OCI-LY7 (cell line): ENCODE data around the gene VN1R2. TPM values are rescaled to one million over a fixed set of nuclear protein-coding genes. Genes with fewer than 3 reads are reported as not detected.
"Not testable (repeated sequence)": the region's sequence is repeated elsewhere in the genome, so short reads cannot be mapped to it uniquely, and the experiment has no call there.

ENCODE experiments used
- BruUV-seq: library from RNA; stranded (reverse); fragments of 400-500 nt; replicated peaks from 2 replicates; lab custom pipeline; 2021; lab: Mats Ljungman, UMichigan
- CTCF ChIA-PET: fragments of 300-600 bp; sonication (Branson Sonifier 250); formaldehyde crosslinking; loops from one replicate; lab custom pipeline; 2022; ENCODE audit warnings: antibody characterized with exemption; ENCODE audit not compliant: unreplicated experiment; lab: Charles Lee
- POLR2A ChIA-PET: fragments of 300-600 bp; sonication (Branson Sonifier 250); formaldehyde crosslinking; loops from one replicate; lab custom pipeline; 2022; ENCODE audit warnings: antibody characterized with exemption; lab: Charles Lee
- DNase-seq: peaks from one replicate; pipeline ENCODE4 v3.0.0-alpha.2; 2015; ENCODE audit warnings: low spot score
- H2AFZ ChIP-seq: fragments of 200-600 bp; sonication (generic), shearing (Covaris generic); 2 replicates; pipeline ENCODE4 v1.6.1; 2014; ENCODE audit warnings: mild to moderate bottlenecking, antibody characterized with exemption, low read length, moderate library complexity
- H3K27ac ChIP-seq: fragments of 200-600 bp; sonication (generic); 2 replicates; pipeline ENCODE4 v1.5.1; 2014; ENCODE audit warnings: mixed run types, low read depth, mild to moderate bottlenecking, moderate library complexity, low read length, inconsistent platforms; ENCODE audit not compliant: poor library complexity, severe bottlenecking
- H3K36me3 ChIP-seq: fragments of 200-600 bp; sonication (generic); 2 replicates; pipeline ENCODE4 v1.6.1; 2014; ENCODE audit warnings: mild to moderate bottlenecking, antibody characterized with exemption, low read length, moderate library complexity, mixed read lengths; ENCODE audit not compliant: insufficient read depth
- H3K4me1 ChIP-seq: fragments of 200-600 bp; sonication (generic); 2 replicates; pipeline ENCODE4 v1.5.1; 2014; ENCODE audit warnings: mild to moderate bottlenecking, low read length; ENCODE audit not compliant: insufficient read depth, poor library complexity, severe bottlenecking
- H3K4me2 ChIP-seq: fragments of 200-600 bp; sonication (generic); 2 replicates; pipeline ENCODE4 v1.6.1; 2014; ENCODE audit warnings: mild to moderate bottlenecking, low read length
- H3K4me3 ChIP-seq: fragments of 200-600 bp; sonication (generic); 2 replicates; pipeline ENCODE4 v1.5.1; 2014; ENCODE audit warnings: mild to moderate bottlenecking, low read depth, low read length; ENCODE audit not compliant: poor library complexity, severe bottlenecking
- H3K79me2 ChIP-seq: fragments of 200-600 bp; sonication (generic); 2 replicates; pipeline ENCODE4 v1.6.1; 2016; ENCODE audit warnings: low read depth, mild to moderate bottlenecking, low read length, moderate library complexity, mixed read lengths; ENCODE audit not compliant: insufficient read depth
- H3K9me2 ChIP-seq: fragments of 200-600 bp; sonication (generic); 2 replicates; pipeline ENCODE4 v1.6.1; 2016; ENCODE audit warnings: mild to moderate bottlenecking, low read length, mixed read lengths; ENCODE audit not compliant: insufficient read depth
- H3K9me3 ChIP-seq: fragments of 200-600 bp; sonication (generic); 2 replicates; pipeline ENCODE4 v1.6.1; 2014; ENCODE audit warnings: mild to moderate bottlenecking, mixed run types, low read length, mixed read lengths
- H4K20me1 ChIP-seq: fragments of 200-600 bp; sonication (generic); 2 replicates; pipeline ENCODE4 v1.6.1; 2014; ENCODE audit warnings: mild to moderate bottlenecking, antibody characterized with exemption, low read length, moderate library complexity, mixed read lengths; ENCODE audit not compliant: insufficient read depth
- EZH2phosphoT487 ChIP-seq: fragments of 200-600 bp; sonication (generic); IDR thresholded peaks from 2 replicates; pipeline ENCODE4 v1.6.1; 2018; ENCODE audit warnings: low read depth, borderline replicate concordance, mild to moderate bottlenecking, mixed run types, antibody characterized with exemption, low read length, moderate library complexity, mixed read lengths
- intact Hi-C: fragments of 100-400 bp; cut with micrococcal nuclease; formaldehyde crosslinking; loops from one replicate; pipeline ENCODE4 v1.10.0; 2022; ENCODE audit not compliant: unreplicated experiment
- total RNA-seq, 2 experiments: library from RNA; depleted of rRNA in 1 of 2; stranded (reverse); fragments of >200 nt in 1 of 2; shearing (Covaris generic) in 1 of 2; gene quantifications; 2 replicates each; pipeline ENCODE4 v1.2.3, GENCODE V29; 2014 to 2022
- TF ChIP-seq, protein P1 (sequence below): fragments of 200-600 bp; sonication (generic); conservative IDR thresholded peaks from 2 replicates; pipeline ENCODE4 v1.5.1; 2014; ENCODE audit warnings: mild to moderate bottlenecking, antibody characterized with exemption, low read length, moderate library complexity, mixed read lengths

Gene VN1R2
- total RNA-seq, 2 experiments from 2014 or later = not detected

DNA sequence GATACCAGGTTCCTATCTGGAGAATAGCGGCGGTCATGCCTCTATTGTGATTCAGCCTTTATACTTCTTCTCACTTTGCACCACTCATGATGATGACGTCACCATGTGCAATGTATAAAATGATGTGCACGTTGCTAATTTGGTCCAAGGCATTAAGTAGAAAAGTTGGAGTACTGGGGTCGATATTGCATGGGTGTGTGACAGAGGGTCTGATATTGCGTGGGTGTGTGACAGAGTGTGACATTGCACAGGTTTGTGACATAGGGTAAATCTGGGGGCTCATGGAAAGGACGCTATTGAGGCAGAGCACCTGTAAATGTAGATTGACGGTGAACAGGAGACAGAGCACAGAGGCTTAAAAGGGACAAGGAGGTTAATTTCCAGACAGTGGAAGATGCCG lies 14.0 kb downstream of the VN1R2 start:
- DNase-seq = no peak
- no peak overlapping the region for H3K4me3 ChIP-seq
- ChIA-PET CTCF (no interaction called here), POLR2A (no interaction called here)
- intact Hi-C loops = no loop called here
- no peaks in the 10 kb centered on the region for H3K9me2 ChIP-seq
- no peaks in the 10 kb centered on the region for H3K36me3 ChIP-seq
- H3K4me2 ChIP-seq = no peak overlapping the region
- TF ChIP-seq, protein P1, sequence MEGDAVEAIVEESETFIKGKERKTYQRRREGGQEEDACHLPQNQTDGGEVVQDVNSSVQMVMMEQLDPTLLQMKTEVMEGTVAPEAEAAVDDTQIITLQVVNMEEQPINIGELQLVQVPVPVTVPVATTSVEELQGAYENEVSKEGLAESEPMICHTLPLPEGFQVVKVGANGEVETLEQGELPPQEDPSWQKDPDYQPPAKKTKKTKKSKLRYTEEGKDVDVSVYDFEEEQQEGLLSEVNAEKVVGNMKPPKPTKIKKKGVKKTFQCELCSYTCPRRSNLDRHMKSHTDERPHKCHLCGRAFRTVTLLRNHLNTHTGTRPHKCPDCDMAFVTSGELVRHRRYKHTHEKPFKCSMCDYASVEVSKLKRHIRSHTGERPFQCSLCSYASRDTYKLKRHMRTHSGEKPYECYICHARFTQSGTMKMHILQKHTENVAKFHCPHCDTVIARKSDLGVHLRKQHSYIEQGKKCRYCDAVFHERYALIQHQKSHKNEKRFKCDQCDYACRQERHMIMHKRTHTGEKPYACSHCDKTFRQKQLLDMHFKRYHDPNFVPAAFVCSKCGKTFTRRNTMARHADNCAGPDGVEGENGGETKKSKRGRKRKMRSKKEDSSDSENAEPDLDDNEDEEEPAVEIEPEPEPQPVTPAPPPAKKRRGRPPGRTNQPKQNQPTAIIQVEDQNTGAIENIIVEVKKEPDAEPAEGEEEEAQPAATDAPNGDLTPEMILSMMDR = no peak
- no peak for TF ChIP-seq EZH2phosphoT487
- no peak overlapping the region for H3K27ac ChIP-seq
- H3K79me2 ChIP-seq = no peaks in the 10 kb centered on the region
- H3K4me1 ChIP-seq = no peaks in the 10 kb centered on the region
- no peaks in the 10 kb centered on the region for H4K20me1 ChIP-seq
- H2AFZ ChIP-seq = no peak overlapping the region
- H3K9me3 ChIP-seq = no peaks in the 10 kb centered on the region
- no TSS peak for BruUV-seq

DNA sequence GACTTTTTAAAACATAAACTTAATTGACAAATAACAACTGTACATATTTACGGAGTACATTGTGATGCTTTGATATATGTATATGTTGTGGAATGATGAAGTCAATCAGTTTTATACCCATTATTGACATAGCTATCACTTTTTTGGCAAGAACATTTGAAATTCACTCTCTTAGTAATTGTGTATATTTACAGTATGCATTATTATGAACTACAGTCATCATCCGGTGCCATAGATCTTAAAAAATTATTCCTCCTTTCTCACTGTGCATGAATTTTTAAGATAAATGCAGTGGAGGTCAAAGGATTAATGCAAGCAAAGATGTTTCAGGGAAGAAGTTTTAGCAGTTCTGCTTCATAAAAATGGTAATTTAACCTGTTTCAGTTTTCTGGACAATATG lies 17.4 kb downstream of the VN1R2 start:
- CTCF ChIA-PET = no interaction called here
- H3K36me3 ChIP-seq = no peaks in the 10 kb centered on the region
- DNase-seq = no peak
- no peak overlapping the region for H2AFZ ChIP-seq
- no peaks in the 10 kb centered on the region for H4K20me1 ChIP-seq
- no peak for TF ChIP-seq EZH2phosphoT487
- TF ChIP-seq, protein P1 = no peak
- H3K4me3 ChIP-seq = no peak overlapping the region
- no peaks in the 10 kb centered on the region for H3K9me2 ChIP-seq
- POLR2A ChIA-PET = no interaction called here
- no peaks in the 10 kb centered on the region for H3K79me2 ChIP-seq
- no peaks in the 10 kb centered on the region for H3K9me3 ChIP-seq
- H3K4me2 ChIP-seq = no peak overlapping the region
- intact Hi-C loops = no loop called here
- BruUV-seq = no TSS peak
- H3K4me1 ChIP-seq = no peaks in the 10 kb centered on the region
- H3K27ac ChIP-seq = no peak overlapping the region

DNA sequence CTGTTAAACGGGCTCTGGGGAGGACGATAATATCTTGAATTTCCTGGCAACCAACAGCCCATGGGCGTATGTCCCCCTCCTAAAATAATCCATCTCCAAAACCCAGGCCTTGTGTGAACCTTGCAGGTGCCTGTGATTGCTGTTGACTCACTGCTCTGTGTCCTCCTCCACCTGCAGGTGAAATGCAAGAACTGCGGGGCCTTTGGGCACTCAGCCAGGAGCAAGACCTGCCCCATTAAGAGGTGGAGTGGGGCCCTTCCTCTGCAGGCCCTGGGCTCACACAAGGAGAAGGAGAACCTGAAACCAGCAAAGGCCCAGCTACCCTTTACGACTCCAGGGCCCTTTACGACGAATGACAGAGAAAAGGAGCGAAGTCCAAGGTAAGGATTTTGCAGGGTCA lies 23.9 kb downstream of the VN1R2 start:
- CTCF ChIA-PET, H3K36me3 ChIP-seq, H4K20me1 ChIP-seq, intact Hi-C loops, POLR2A ChIA-PET, H3K79me2 ChIP-seq, H3K4me2 ChIP-seq, H3K4me1 ChIP-seq, H3K27ac ChIP-seq, H3K9me2 ChIP-seq, BruUV-seq, DNase-seq, H3K9me3 ChIP-seq, H2AFZ ChIP-seq, H3K4me3 ChIP-seq: not testable (repeated sequence)
- TF ChIP-seq, protein P1 = 0 out of 2 replicates have a peak, but pooled peaks have one; percentile 11
